Fibroblast of the conjunctiva (primary cell): ENCODE data around the gene STXBP1.
A peak's percentile ranks its signal among the peaks of the same experiment; 100 is the strongest.

ENCODE experiments used
- DNase-seq: peaks from one replicate; pipeline ENCODE4 v3.0.0-alpha.2; 2010; ENCODE audit warnings: low read depth

The STXBP1 gene

GRCh38 chr9:127654619-127655018, 42.5 kb downstream of the STXBP1 start:
- no peak for DNase-seq

DNA sequence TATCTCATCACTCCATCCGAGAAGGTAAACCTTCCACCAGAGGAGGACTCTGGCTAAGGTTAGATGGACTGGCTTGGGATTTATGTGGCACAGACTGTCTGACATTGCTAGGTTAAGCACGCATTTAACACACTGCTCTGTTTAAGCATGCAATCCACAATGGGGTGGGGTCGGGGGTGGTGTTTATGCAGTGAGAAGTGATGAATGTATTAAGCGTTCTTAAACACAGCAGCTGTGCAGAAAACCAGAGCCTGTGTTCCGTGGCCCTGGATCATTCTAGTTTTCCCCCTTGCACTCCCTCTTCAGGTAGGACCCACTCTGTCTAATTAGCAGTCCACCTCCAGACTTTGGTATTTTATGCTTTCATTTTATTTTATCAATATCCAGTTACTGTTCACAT, 46.4 kb downstream of the STXBP1 start:
- no peak for DNase-seq

DNA sequence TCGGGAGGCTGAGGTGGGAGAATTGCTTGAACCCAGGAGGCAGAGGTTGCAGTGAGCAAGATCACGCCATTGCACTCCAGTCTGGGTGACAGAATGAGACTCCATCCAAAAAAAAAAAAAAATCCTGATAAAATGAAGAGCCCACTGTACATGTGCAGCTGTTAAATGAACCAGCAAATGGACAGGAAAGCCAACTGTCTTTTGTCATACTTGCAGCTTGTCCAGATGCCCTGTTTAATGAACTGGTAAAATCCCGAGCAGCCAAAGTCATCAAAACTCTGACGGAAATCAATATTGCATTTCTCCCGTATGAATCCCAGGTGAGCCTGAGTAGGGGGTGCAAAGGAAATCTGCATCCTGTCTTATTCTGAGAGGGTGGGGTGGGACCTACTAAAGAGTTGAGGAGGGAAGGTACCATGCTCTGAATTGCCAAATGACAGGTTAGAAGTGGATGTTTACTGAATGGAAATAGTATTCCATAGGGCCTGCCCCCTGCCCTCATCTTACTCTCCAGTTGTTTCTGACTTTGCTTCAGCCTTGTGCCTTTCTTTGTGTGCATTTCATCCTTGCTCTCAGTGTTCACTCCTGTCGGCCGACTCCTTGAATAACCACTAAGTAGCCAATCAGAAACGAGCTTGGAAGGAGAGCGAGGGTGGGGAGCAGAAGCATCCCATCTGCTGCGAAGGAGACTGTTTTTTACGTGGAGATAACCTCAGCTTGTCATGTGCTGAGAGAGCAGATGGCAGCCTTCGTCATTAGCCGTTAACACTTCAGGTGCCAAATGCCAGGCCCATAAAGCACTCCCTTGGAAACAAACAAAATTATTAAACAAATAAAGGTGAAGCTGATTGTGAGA, 49.0 kb downstream of the STXBP1 start:
- DNase-seq, result no peak

DNA sequence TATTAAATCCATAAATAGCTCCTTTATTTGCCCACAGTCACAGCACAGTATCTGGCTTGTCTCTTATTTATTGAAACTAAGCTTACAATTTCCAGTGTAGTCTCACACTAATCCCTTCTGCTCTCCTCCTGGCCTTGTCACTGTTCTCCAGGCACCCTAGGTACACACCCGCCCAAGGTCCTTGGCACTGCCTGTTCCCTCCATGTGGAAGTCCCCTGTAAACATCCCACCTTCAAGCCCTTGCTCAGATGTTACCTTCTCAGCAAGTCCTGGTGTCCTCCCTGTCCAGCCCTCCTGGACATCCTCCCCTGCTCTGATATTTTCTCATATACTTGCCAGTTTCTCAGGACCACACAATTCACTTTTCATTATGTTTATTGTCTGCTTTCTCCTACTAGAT, 50.5 kb downstream of the STXBP1 start:
- no peak for DNase-seq

- no peak for DNase-seq
Observed at GRCh38 chr9:127664324-127664677, 52.2 kb downstream of the STXBP1 start.

DNA sequence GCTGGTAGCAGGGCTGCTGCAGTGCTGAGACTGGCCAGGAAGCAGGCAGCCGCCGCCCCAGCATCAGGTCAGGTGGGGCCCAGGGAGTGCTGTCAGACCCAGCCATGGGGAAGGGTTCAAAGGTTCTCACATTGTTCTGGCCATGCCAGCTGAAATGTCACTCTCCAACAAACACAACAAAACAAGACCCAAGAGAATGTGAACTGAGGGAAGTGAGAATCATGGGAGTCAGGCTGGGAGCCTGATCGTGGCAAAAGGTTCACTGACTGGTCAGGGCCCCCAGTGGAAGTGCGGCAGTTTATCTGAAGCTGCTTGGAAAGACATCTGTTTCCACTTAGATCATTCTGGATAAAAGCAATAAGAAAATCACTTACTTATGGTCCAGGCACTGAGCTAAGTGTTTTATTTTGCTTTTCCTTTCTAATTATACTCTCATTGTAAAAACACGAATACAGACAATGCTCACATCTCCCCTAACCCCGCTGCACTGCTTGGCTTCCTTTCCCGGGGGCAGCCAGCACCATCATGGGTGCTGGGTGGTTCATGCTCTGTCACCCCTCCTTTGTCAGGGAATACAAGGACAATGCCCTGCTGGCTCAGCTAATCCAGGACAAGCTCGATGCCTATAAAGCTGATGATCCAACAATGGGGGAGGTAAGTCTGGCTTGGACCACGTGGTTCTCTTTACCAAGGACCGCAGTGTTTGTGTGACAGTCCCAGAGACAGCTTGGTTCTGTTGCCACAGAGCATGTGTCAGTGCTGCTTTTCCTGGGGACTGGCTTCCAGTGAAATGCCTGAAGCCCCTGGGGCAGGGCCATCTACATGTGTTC, 52.8 kb downstream of the STXBP1 start:
- peak; percentile 31 for DNase-seq

- no peak for DNase-seq
Observed at GRCh38 chr9:127667127-127667844, 55.2 kb downstream of the STXBP1 start.

DNA sequence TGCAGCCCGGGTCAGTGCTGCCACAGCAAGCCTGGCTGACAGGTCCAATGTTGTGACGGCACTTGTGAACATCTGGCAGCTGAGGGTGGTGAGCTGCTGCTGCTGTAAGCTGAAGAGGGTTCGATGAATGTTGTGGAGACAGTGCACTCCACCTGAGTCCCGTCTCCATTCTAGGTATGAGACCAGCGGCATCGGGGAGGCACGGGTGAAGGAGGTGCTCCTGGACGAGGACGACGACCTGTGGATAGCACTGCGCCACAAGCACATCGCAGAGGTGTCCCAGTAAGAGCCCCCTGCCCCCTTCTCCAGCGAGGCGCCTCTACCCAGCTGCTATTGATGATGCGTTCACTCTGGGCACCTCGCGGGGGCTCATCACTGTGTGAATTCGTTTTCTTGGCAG, 55.8 kb downstream of the STXBP1 start:
- no peak for DNase-seq

GRCh38 chr9:127673234-127673633, 61.2 kb downstream of the STXBP1 start:
- DNase-seq, result no peak

DNA sequence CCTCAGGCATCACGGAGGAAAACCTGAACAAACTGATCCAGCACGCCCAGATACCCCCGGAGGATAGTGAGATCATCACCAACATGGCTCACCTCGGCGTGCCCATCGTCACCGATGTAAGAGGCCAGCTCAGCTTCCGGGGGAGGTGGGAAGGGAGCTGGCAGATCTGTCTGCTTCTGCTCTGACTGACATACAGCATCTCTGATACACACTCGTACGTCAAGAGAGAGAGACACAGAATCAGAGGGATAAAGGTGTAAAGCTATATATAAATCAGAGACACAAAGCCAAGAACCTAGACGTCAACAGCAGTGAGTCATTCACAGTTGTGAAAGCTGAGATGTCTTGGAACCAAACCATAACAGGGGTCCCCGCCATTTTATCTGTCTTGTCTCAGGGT, 64.6 kb downstream of the STXBP1 start:
- DNase-seq, result no peak

GRCh38 chr9:127679506-127679905, 67.4 kb downstream of the STXBP1 start:
- no peak for DNase-seq

DNA sequence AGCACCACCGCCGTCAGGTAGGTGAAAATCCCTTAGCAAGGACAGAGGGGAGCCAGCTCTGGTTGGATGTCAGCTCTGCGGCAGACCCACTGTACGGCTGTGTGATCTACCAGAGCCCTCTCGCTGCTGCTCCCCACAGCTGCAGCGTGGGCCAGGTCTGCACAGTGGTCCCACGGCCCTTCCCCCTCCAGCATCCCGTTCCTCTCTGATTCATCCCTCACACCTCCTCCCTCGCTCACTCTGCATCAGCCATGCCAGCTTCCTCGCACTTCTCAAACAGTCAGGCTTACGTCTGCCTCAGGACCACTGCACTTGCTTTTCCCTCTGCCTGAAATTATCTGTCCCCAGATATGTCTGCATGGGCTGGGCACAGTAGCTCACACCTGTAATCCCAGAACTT, 68.1 kb downstream of the STXBP1 start:
- DNase-seq, result no peak

DNA sequence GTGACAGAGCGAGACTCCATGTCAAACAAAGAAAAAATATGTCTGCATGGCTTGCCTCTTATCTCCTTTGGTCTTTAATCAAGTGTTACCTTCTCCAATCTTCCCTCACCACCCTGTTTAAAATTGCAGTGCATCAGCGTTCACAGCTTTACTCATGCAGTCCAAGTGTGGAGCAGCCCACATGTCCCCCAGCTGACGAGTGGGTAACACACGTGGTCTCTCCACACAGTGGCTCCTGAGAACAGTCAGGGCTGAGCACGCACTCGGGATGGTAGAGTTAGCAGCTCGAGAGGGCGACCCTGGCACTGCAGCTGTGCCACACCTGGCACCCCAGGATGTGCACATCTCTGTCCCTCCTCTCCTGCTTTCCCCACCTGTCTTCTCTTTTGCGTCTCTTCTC, 68.8 kb downstream of the STXBP1 start:
- no peak for DNase-seq

- no peak for DNase-seq
Observed at GRCh38 chr9:127682351-127683136, 70.5 kb downstream of the STXBP1 start.

- DNase-seq, result peak; percentile 45
Observed at GRCh38 chr9:127683723-127684122, 71.6 kb downstream of the STXBP1 start.

GRCh38 chr9:127684576-127684975, 72.5 kb downstream of the STXBP1 start:
- peak; percentile 38 for DNase-seq

GRCh38 chr9:127686461-127687393, 74.7 kb downstream of the STXBP1 start:
- no peak for DNase-seq

- no peak for DNase-seq
Observed at GRCh38 chr9:127689329-127690000, 77.4 kb downstream of the STXBP1 start.

DNA sequence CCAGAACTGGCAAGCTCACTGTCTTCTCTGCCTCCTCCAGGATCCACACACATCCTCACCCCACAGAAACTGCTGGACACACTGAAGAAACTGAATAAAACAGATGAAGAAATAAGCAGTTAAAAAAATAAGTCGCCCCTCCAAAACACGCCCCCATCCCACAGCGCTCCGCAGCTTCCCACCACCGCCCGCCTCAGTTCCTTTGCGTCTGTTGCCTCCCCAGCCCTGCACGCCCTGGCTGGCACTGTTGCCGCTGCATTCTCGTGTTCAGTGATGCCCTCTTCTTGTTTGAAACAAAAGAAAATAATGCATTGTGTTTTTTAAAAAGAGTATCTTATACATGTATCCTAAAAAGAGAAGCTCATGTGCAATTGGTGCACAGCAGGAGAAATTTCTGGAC, 78.7 kb downstream of the STXBP1 start:
- DNase-seq, result no peak

DNA sequence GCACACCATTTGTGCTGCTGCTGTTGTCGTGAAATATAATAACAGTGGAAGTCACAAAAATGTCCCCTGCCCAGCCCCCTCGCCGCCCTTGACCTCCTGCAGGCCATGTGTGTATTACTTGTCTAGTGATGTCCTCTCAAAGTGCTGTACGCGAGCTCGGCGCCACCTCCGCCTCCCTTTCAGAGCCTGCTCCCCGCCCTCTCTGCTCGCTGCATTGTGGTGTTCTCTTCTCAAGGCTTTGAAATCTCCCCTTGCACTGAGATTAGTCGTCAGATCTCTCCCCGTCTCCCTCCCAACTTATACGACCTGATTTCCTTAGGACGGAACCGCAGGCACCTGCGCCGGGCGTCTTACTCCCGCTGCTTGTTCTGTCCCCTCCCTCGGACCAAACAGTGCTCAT, 80.0 kb downstream of the STXBP1 start:
- no peak for DNase-seq
